GM21526 (cell line): Measurements from ENCODE around the gene TXNRD1.
"Not testable (repeated sequence)": the region's sequence is repeated elsewhere in the genome, so short reads cannot be mapped to it uniquely, and the experiment has no call there.

Source experiments
- ATAC-seq: cut with Tn5 transposase; IDR thresholded peaks from one replicate; pipeline ENCODE4 v1.9.1; 2021; ENCODE audit warnings: moderate library complexity; ENCODE audit not compliant: unreplicated experiment, low FRiP score

The TXNRD1 gene

DNA sequence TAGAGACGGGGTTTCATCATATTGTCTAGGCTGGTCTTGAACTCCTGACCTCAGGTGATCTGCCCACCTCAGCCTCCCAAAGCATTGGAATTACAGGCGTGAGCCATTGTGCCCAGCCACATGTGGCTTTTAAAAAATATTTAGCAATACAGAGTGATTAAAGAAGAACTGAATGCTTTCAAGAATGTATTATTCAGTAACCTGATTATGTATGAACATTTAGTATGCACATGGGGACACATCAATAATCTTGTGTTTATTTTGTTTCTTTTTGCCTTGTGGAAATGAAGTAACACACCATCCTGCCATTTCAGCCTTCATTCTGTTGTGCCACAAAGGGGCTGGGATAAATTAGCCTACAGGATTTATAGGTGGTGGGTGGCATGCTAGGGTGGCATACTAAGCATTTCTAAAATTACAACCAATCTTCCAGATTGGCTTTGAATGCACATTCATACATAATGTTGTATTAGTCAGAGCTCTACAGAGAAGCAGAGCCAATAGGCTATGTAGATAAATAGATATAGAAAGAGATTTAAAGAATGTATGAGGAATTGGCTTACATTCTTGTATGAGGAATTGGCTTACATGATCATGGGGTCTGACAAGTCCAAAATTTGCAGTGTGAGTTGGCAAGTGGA, 25.5 kb upstream of the TXNRD1 start:
- no peak for ATAC-seq

DNA sequence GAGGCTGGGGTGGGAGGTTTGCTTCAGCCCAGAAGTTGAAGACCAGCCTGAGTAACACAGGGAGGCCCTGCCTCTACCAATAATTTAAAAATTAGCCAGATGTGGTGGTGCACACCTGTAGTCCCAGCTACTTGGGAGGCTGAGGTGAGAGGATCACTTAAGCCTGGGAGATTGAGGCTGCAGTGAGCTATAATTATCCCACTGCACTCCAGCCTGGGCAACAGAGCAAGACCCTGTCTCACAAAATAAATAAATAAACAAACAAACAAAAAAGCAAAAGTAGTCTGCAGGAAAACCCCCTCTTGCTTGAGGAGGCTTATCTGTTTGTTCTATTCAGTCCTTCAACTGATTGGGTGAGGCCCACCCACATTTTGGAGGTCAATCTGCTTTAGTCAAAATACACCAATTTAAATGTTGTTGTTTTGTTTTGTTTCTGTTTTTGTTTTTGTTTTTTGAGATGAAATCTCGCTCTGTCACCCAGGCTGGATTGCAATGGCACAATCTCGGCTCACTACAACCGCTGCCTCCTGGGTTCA, 24.9 kb upstream of the TXNRD1 start:
- ATAC-seq = no peak

DNA sequence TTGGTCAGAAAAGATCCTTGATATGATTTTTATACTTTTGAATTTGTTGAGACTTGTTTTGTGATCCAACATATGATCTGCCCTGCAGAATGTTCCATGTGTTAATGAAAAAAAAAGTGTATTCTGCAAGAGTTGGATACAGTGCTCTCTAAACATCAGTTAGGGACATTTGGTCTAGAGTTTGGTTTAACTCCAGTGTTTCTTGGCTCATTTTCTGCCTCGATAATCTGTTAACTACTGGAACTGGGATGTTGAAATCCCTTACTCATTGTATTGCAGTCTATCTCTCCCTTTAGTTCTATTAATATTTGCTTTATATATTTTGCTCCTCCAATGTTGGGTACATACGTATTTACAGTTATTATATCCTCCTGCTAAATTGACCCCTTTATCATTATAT, 18.3 kb upstream of the TXNRD1 start:
- ATAC-seq = no peak

DNA sequence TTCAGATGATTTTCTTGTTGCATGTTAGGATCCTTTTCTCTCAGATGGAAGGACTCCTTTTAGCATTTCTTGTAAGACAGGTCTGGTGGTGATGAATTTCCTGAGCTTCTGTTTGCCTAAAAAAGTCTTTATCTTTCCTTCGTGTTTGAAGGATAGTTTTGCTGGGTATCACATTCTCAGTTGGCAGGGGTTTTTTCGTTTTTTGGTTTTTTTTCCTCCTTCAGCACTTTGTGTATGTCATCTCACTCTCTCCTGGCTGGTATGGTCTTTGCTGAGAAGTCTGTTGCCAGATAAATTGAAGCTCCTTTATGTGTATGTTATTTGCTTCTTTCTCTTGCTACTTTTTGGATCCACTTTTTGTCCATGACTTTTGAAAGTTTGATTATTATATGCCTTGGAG, 15.6 kb upstream of the TXNRD1 start:
- no peak for ATAC-seq

DNA sequence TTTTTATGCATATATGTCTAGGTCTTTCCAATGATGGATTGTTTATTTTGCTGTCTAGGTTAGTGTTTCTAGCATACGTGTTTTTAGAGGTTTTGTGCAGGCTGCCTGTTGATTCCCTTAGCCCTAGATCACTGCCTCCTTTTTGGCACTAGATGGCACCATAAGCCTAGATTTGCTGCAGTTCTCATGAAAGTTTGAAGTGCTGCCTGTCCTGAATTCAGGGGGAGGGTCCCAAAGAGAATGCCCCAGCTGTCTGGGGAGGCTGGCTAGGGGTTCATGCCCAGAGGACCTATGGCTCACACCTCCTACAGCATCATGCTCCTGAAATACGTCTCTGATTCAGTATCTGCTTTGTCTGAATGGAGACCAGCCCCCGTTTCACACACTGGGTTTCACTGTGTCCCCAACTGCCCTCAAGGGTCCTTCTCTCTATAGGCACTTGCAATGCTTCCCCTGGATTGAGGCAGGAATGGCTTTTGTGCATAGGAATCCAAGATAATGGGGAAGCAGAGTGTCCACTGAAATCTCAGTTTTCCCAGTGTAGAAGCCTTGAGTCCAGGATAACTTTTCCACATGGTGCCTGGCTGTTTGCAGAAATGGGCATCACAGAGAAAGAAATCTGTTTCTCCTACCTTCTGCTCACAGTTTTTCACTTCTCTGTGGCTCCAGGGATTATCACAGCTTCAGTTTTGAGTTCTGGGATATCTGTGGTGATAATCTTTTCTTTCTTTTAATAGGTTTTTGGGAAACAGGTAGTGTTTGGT, 14.2 kb upstream of the TXNRD1 start:
- no peak for ATAC-seq

DNA sequence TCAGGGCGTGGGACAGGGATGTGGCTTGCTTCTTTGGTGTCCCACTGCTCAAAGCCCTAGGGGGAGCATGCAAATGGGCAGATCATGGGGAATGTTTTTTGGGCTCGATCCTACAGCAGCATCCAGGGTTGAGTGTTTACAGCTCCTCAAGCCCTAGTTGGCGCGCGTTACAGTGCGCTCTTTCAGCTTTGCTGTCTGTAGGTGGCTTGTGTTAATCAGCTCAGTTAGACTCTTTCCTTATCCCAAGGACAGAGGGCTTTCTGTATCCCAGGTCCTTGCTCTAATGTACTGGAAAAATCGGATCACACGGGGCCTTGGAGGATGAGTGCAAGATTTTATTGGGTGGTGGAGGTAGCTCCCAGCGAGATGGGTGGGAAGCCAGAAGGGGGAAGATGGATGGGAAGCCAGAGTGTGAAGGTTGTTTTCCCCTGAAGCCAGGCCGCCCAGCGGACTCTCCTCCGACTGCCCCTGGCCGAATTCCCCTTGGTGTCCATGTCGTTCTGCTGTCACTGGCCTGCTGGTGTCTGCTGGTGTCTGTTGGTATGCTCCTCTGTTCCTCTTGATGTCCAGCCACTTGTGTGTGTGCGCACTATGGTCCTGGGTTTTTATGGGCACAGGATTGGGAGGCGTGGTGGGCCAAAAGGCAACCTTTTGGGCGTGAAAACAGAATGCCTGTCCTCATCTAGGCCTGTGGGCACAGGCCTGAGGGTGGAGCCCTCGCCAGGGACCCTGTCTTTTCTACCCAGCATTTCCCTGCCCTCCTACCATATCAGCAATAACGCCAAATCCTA, 10.7 kb upstream of the TXNRD1 start:
- no peak for ATAC-seq

DNA sequence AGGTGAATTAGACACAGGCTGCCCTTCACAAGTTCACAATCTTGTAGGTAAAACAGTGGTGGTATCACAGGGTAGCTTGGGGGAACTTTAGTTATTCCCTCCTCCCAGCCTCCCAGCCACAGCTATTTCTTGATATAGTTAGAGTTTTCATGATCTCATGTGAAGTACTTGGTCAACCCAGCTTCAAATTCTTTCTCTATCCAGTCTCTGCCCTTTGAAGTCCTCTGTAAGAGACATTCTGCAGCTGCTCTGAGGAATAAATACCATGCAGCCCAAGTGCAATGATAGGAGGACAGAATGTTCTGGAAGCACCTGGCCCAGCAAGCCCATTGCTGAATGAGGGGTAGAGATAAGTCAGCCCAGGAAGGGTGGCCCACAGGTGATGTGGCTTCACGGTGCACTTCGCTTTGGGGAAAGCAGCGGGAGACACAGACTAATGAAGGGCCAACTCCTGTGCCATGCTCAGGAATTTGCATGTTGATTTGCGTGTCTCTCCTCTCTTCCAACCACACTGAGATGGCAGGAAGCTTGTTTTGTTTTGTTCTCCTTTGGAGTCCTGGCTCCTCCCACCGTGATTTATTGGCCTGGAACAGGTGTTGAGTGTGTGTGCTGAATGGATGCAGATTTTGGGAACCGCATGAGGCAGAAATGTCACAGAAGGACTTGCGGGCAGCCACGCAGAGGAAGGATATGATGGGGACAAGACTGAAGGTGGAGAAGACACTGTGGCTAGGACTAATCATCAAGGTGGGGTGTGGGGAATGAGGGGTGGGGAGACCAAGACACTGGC, 8.0 kb upstream of the TXNRD1 start:
- no peak for ATAC-seq

DNA sequence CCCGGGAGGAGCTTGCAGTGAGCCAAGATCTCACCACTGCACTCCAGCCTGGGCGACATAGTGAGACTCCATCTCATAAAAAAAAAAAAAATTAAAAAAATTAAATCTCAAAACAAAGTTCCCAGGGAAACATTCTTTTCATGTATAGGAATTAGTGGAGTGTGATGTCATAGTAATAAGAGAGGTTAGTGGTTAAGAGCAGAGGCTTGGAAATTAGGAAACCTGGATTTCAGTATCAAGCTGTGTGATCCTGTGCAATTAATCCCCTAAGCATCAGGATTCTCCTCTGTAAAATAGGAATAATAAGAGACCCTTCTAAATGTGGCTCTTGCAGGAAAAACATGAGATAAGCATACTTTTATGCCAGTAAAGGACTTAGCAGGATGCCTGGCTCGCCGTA, 3.1 kb upstream of the TXNRD1 start:
- no peak for ATAC-seq

DNA sequence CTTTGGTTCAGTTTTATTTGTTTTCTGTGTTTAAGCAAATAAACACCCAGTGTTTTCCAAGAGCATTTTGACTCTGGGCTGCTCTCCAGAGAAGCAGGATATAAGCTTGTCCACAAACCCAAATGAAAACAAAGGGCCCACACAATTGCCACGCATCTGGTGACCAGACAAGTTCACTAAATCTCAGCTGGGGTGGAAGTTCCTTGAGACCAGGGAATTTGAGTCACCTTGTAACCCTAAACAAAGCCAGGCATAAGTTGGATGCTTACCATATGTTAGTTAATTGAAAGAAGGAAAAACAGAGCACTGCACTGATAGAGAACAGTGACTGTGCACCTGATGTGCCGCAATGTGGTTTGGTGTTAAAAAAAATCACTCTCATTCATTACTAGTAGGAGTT, 1.6 kb upstream of the TXNRD1 start:
- no peak for ATAC-seq

DNA sequence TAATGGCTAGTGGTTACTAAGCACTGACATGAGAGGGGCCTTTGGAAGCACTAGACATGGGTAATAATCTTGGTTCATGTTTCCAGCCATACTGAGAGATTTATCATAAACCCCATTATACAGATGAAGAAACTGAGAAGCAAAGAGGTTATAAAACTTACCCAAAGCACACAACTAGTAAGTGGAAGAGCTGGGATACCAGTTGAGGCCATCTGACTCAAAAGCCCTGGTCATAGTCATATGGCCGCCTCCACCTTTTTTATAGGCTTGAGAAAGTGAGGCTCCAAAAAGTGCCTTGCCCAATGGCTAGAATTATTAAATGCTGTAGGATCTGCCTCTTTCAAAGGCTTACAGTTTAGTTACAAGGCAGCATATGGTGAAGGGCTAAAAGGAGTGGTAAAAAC, 944 bp downstream of the TXNRD1 start:
- no peak for ATAC-seq

DNA sequence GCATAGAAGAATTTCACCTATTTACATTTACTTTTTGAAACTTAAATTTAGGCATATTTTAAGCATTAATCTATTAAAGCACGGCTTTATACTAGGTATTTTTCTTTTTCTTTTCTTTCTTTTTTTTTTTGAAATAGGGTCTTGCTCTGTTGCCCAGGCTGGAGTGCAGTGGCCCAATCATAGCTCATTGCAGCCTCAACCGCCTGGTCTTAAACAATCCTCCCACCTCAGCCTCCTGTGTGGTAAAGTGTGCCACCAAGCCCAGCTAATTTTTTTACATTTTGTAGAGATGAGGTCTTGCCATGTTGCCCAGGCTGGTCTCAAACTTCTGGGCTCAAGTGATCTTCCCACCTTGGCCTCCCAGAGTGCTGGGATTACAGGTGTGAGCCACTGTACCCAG, 2.9 kb downstream of the TXNRD1 start:
- not testable (repeated sequence) for ATAC-seq

DNA sequence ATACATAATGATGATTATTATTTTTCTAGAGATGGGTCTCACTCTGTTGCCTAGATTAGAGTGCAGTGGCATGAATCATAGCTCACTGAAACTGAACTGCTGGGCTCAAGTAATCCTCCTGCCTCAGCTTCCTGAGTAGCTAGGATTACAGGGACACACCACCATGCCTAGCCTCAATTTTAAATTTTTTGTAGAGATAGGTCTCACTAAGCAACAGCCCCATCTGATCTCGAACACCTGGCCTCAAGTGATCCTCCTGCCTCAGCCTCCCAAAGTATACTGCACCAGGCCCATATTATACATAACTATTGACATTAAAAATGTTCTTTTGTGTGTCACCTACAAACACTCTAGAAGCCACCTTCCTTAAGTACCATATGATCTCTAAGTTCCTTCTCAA, 3.4 kb downstream of the TXNRD1 start:
- ATAC-seq = no peak

DNA sequence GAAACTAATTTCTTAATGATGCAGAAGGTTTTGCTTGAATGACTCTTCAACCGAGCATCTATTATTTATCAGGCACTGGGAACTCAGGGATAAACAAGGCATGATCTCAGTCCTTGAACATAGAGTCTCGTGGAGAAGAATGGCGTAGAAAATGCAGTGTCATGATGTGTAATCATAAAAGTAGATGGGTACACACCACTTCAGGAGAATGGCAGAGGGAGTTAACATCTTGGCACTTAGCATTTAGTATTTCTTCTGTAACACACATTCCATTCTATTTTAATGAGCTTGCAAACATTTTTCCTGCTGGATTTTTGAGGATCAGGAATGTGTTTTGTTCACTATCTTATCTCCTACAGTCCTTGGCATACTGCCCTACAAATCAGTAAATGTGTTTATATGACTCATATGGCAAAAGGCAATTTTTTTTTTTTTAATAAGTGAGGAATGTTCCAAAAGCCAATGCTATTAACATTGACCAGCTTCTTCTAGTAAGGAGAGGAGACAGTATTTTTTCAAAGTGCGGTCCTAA, 3.8 kb downstream of the TXNRD1 start:
- no peak for ATAC-seq

DNA sequence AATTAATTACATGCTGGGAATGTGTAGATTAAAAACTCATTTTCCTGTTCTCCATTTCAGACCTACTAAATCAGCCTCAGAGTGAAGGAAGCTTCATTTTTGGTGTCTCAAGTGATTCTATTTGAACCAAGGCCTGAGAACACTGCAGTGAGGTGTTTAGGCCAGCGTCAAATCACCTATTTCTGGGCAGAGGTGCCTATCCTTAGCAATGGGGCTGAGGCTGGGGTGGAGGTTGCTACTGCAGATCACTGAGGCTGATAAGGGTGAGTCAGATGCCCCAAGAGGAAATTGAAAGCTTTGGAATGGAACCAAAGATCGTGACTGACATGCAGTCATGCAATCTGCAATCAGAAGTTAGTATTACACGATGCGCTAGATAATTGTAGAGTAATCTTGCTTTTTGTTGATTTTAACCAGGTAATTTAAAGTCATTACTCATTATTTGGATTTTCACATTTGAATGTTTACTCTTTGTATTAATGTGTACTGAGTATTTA, 4.4 kb downstream of the TXNRD1 start:
- ATAC-seq = no peak

DNA sequence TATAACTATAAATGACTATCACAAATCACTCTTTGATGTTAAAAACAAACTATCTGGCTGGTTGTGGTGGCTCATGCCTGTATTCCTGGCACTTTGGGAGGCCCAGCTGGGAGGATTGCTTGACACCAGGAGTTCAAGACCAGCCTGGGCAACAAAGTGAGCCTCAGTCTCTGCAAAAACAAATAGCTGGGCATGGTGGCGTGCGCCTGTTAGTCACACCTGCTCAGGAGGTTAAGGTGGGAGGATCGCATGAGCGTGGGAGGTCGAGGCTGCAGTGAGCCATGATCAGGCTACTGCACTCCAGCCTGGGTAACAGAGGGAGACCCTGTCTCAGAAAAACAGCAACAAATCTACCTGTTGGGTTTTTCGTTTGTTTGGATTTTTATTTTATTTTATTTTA, 5.4 kb downstream of the TXNRD1 start:
- no peak for ATAC-seq

DNA sequence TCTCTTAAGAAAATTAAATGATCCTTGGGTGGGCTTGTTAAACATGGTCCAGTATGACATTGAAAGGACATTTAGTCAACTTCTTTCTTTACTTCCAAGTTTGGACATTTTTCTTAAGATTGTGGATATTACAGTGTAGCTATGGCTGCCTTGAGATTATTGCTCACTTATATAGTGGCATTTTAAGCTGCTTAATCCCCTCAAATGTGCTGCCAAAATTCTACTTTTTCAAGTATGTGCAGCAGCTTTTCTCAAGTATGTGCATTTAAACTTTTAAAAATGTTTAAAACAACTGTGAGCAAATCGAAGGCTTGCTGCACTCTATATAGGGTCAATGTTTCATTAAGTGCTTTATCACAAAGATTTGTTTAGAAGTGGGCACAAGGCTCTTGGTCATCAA, 7.4 kb downstream of the TXNRD1 start:
- ATAC-seq = no peak

DNA sequence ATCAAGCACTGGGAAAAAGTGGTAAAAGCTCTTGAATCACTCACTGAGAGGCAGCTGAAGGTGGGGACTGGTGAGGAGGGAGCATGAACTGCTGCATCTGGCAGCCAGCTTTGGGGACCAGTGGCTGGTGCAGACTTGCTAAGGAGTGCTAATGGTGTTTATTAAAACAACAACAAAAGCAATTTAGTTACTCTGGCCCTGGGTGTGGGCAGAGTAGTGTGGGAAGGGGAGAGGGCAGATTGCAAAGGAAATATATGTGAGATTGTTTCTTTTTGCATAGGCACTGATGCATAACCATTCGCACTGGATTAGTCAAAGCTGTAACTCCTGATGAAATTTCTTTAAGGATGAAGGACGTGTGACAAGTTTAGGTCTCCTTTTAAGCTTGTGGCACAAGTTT, 8.1 kb downstream of the TXNRD1 start:
- ATAC-seq = no peak

DNA sequence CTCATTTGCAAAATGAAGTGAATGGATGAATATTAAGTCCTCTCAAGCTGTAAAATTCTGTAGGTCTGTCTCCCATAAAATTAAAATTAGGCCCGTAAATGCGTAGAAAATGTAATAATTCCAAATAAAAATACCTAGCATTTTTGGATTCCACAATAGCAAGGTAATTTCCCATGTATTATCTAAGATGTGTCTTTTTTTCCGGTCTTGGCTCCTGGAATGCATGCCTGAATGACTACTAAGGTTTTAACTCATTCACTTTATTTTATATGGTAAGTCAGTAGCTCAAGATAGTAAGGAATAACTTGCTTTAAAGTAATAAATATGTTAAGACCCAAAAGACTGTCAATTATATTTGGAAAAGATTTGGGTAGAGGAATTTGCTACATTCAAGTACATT, 11.1 kb downstream of the TXNRD1 start:
- no peak for ATAC-seq

DNA sequence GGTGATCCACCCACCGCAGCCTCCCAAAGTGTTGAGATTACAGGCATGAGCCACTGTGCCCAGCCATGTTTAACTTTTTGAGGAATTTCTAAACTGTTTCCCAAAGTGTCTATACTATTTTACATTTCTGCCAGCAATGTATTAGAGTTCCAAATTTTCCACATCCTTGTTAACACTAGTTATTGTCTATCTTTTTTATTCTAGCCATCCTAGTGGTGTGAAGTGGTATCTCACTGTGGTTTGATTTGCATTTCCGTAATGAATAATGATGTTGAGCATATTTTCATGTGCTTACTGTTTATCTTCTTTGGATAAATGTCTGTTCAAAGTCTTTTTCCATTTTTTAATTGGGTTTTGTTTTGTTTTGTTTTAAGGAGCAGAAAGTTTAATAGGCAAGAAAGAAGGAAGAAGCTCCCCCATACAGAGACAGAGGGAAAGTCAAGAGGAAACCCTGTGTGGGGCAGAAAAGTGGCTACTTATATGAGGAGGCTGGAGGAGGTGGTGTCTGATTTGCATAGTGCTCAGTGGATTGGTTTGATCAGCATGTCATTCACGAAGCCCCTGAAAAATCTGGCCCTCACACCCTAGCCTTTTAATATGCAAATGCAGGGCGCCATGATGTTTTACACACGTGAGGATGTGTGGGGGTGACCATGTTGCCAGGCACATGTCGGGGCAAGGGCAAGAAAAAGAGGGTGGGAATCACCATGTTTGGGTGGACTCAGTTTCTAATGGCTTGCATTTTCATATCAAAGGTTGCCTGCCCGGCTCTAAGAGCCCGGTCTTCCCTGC, 14.9 kb downstream of the TXNRD1 start:
- ATAC-seq = no peak
